HCT116 (cell line): ENCODE data around the gene ERCC5.

ENCODE experiments used
- CEBPB ChIP-seq: IDR thresholded peaks from 2 replicates; pipeline ENCODE4 v1.6.1; 2012; ENCODE audit warnings: low read depth
- CTCF ChIP-seq, 3 experiments: fragments of 200-600 bp in 1 of 3; sonication (generic) in 1 of 3; IDR thresholded peaks in 2 of 3; conservative IDR thresholded peaks in 1 of 3; 2 replicates each; pipeline ENCODE4 v1.5.1; 2012 to 2017; ENCODE audit warnings: low read depth in 2 of 3, low read length in 2 of 3, antibody characterized with exemption in 1 of 3, borderline replicate concordance in 1 of 3, control low read depth in 1 of 3, mild to moderate bottlenecking in 1 of 3, mixed read lengths in 1 of 3, mixed run types in 1 of 3, moderate library complexity in 1 of 3; ENCODE audit not compliant: insufficient read depth in 1 of 3
- EZH2 ChIP-seq: fragments of 200-600 bp; sonication (generic); IDR thresholded peaks from 2 replicates; pipeline ENCODE4 v1.6.1; 2017; ENCODE audit warnings: antibody characterized with exemption, mixed run types
- EZH2phosphoT487 ChIP-seq: fragments of 200-600 bp; IDR thresholded peaks from 2 replicates; pipeline ENCODE4 v1.6.1; 2018; ENCODE audit warnings: antibody characterized with exemption, borderline replicate concordance
- POLR2A ChIP-seq: IDR thresholded peaks from 2 replicates; pipeline ENCODE4 v1.7.0; 2011; ENCODE audit warnings: borderline replicate concordance; ENCODE audit not compliant: insufficient read depth, insufficient read length; ENCODE audit errors: extremely low read depth
- POLR2AphosphoS5 ChIP-seq: IDR thresholded peaks from 2 replicates; pipeline ENCODE4 v1.6.1; 2011; ENCODE audit warnings: mild to moderate bottlenecking, low read depth, low read length, moderate library complexity
- SIN3A ChIP-seq: IDR thresholded peaks from 2 replicates; pipeline ENCODE4 v1.6.1; 2012; ENCODE audit warnings: low read depth
- ZNF274 ChIP-seq: fragments of 200-500 bp; sonication (Bioruptor generic); IDR thresholded peaks from 2 replicates; pipeline ENCODE4 v1.6.1; 2014; ENCODE audit warnings: mild to moderate bottlenecking, low read depth, low read length, inconsistent platforms

GRCh38 chr13:102799426-102800144 lies 46.2 kb upstream of the ERCC5 start:
- TF ChIP-seq SIN3A = no peak
- no peak for TF ChIP-seq CTCF (IDR thresholded peaks at IDR 0.05 in 2 of 3, conservative IDR thresholded peaks at IDR 0.05 in 1 of 3; ENCODE audit: borderline replicate concordance in 1 of 3, insufficient read depth in 1 of 3, low read depth in 2 of 3, low read length in 2 of 3)
- TF ChIP-seq EZH2 = no peak
- TF ChIP-seq ZNF274 = no peak
- no peak for TF ChIP-seq POLR2AphosphoS5
- TF ChIP-seq EZH2phosphoT487 = no peak
- TF ChIP-seq CEBPB = no peak
- TF ChIP-seq POLR2A = peak; percentile 0
